Keratinocyte (primary cell): ENCODE results near the gene TANGO2. TPM values are rescaled to one million over a fixed set of nuclear protein-coding genes. Genes with fewer than 3 reads are reported as not detected.

Experiments
- DNase-seq: peaks from one replicate; pipeline ENCODE4 v3.0.0-alpha.2; 2011; ENCODE audit warnings: low read depth, missing footprints, low spot score
- FAIRE-seq: peaks from 2 replicates; lab custom pipeline; 2011; peaks lifted over from hg19 to GRCh38; lab: Jason Lieb, UNC
- H2AFZ ChIP-seq: 2 replicates; pipeline ENCODE4 v1.6.0; 2012; ENCODE audit warnings: low read length, control low read depth, inconsistent platforms; ENCODE audit not compliant: control insufficient read depth
- H3K27ac ChIP-seq: 2 replicates; pipeline ENCODE4 v1.5.1; 2011; ENCODE audit warnings: low read length; ENCODE audit not compliant: control insufficient read depth, insufficient read depth
- H3K27me3 ChIP-seq: 3 replicates; pipeline ENCODE4 v1.6.0; 2011; ENCODE audit warnings: low read length; ENCODE audit not compliant: control insufficient read depth, insufficient read depth; ENCODE audit errors: extremely low read depth
- H3K36me3 ChIP-seq, 2 experiments: 2 replicates in 1 of 2; 3 replicates in 1 of 2; pipeline ENCODE4 v1.5.1; 2011; ENCODE audit warnings: low read length in 2 of 2, mild to moderate bottlenecking in 1 of 2; ENCODE audit not compliant: control insufficient read depth in 2 of 2, insufficient read depth in 2 of 2; ENCODE audit errors: extremely low read depth in 1 of 2
- H3K4me1 ChIP-seq: 3 replicates; pipeline ENCODE4 v1.5.1; 2011; ENCODE audit warnings: low read length; ENCODE audit not compliant: control insufficient read depth, insufficient read depth; ENCODE audit errors: extremely low read depth
- H3K4me2 ChIP-seq: 3 replicates; pipeline ENCODE4 v1.6.0; 2011; ENCODE audit warnings: low read depth, low read length; ENCODE audit not compliant: control insufficient read depth, insufficient read depth; ENCODE audit errors: extremely low read depth
- H3K4me3 ChIP-seq, 3 experiments: fragments of 200-600 bp in 1 of 3; sonication (generic) in 1 of 3; 2 replicates in 2 of 3; 3 replicates in 1 of 3; pipeline ENCODE4 v1.5.1; 2011 to 2016; ENCODE audit warnings: low read length in 3 of 3, mild to moderate bottlenecking in 3 of 3, control low read depth in 2 of 3, inconsistent platforms in 1 of 3, low read depth in 1 of 3, mixed read lengths in 1 of 3, mixed run types in 1 of 3, moderate library complexity in 1 of 3; ENCODE audit not compliant: control insufficient read depth in 2 of 3, insufficient read depth in 2 of 3; ENCODE audit errors: extremely low read depth in 1 of 3
- H3K79me2 ChIP-seq: 2 replicates; pipeline ENCODE4 v1.6.0; 2012; ENCODE audit warnings: low read length; ENCODE audit not compliant: control insufficient read depth, insufficient read depth
- H3K9ac ChIP-seq: 3 replicates; pipeline ENCODE4 v1.6.0; 2011; ENCODE audit warnings: low read length; ENCODE audit not compliant: control insufficient read depth, insufficient read depth; ENCODE audit errors: extremely low read depth
- H3K9me1 ChIP-seq: 3 replicates; pipeline ENCODE4 v1.6.0; 2011; ENCODE audit warnings: low read length; ENCODE audit not compliant: control insufficient read depth, insufficient read depth; ENCODE audit errors: extremely low read depth
- H3K9me3 ChIP-seq: 2 replicates; pipeline ENCODE4 v1.5.1; 2012; ENCODE audit warnings: low read depth, low read length; ENCODE audit not compliant: control insufficient read depth
- H4K20me1 ChIP-seq: 3 replicates; pipeline ENCODE4 v1.6.0; 2011; ENCODE audit warnings: low read length; ENCODE audit not compliant: control insufficient read depth, insufficient read depth; ENCODE audit errors: extremely low read depth
- EZH2 ChIP-seq: IDR thresholded peaks from one replicate; pipeline ENCODE4 v1.6.1; 2012; ENCODE audit warnings: inconsistent platforms, mild to moderate bottlenecking, low read length, moderate library complexity
- dilution Hi-C: fragments of 300-500 bp; cut with MboI; formaldehyde crosslinking; loops from one replicate; pipeline ENCODE4 v1.7.0; 2020; ENCODE audit warnings: low sequenced_read_pairs; ENCODE audit not compliant: extremely low pct_ligation_motif_present
- polyA plus RNA-seq, 5 experiments: library from polyadenylated mRNA; depleted of rRNA in 3 of 5; stranded (reverse) in 3 of 5; stranded (forward) in 1 of 5; unstranded in 1 of 5; fragments of >200 nt; gene quantifications; 1 replicate in 1 of 5; 2 replicates in 3 of 5; 3 replicates in 1 of 5; pipeline versions ENCODE4 v1.2.1 to v1.2.3, GENCODE V29; 2011 to 2012; ENCODE audit warnings: missing spikeins in 2 of 5, low read depth in 1 of 5, low replicate concordance in 1 of 5
- TF ChIP-seq, protein P1 (sequence below), 3 experiments: IDR thresholded peaks in 1 of 3; conservative IDR thresholded peaks in 1 of 3; optimal IDR thresholded peaks in 1 of 3; 2 replicates in 2 of 3; 3 replicates in 1 of 3; pipeline versions ENCODE3 to v1.5.1; 2011; ENCODE audit warnings: low read length in 3 of 3, mild to moderate bottlenecking in 3 of 3, moderate library complexity in 2 of 3, control low read depth in 1 of 3, inconsistent platforms in 1 of 3; ENCODE audit not compliant: insufficient read depth in 2 of 3; ENCODE audit errors: extremely low read depth in 1 of 3

TANGO2 gene
- polyA plus RNA-seq, 1 donor (not counting 4 experiments of a cell fraction or from before 2014, with no cell fraction given): 20.1 TPM

- no peak overlapping the region for H2AFZ ChIP-seq
- no peak for TF ChIP-seq EZH2
- TF ChIP-seq, protein P1, sequence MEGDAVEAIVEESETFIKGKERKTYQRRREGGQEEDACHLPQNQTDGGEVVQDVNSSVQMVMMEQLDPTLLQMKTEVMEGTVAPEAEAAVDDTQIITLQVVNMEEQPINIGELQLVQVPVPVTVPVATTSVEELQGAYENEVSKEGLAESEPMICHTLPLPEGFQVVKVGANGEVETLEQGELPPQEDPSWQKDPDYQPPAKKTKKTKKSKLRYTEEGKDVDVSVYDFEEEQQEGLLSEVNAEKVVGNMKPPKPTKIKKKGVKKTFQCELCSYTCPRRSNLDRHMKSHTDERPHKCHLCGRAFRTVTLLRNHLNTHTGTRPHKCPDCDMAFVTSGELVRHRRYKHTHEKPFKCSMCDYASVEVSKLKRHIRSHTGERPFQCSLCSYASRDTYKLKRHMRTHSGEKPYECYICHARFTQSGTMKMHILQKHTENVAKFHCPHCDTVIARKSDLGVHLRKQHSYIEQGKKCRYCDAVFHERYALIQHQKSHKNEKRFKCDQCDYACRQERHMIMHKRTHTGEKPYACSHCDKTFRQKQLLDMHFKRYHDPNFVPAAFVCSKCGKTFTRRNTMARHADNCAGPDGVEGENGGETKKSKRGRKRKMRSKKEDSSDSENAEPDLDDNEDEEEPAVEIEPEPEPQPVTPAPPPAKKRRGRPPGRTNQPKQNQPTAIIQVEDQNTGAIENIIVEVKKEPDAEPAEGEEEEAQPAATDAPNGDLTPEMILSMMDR (optimal IDR thresholded peaks at IDR 0.05 in 1 of 3, IDR thresholded peaks at IDR 0.05 in 1 of 3, conservative IDR thresholded peaks at IDR 0.05 in 1 of 3; ENCODE audit: extremely low read depth in 1 of 3, insufficient read depth in 2 of 3, low read length in 3 of 3): no peak
- H3K9me3 ChIP-seq: no peaks in the 10 kb centered on the region
- peaks cover 5% of the 10 kb centered on the region for H3K9me1 ChIP-seq
- no peaks in the 10 kb centered on the region for H3K36me3 ChIP-seq
- H3K9ac ChIP-seq: no peak overlapping the region
- FAIRE-seq (no peak), DNase-seq (no peak)
- no peaks in the 10 kb centered on the region for H3K27me3 ChIP-seq
- dilution Hi-C loops: no loop called here
- H3K4me1 ChIP-seq: peaks cover 16% of the 10 kb centered on the region
- no peak overlapping the region for H3K27ac ChIP-seq
- no peak overlapping the region for H3K4me2 ChIP-seq
- no peaks in the 10 kb centered on the region for H4K20me1 ChIP-seq
- H3K4me3 ChIP-seq: no peak overlapping the region
- H3K79me2 ChIP-seq: no peaks in the 10 kb centered on the region
Measured at GRCh38 chr22:19989725-19990067, 31.2 kb upstream of the TANGO2 start.

DNA sequence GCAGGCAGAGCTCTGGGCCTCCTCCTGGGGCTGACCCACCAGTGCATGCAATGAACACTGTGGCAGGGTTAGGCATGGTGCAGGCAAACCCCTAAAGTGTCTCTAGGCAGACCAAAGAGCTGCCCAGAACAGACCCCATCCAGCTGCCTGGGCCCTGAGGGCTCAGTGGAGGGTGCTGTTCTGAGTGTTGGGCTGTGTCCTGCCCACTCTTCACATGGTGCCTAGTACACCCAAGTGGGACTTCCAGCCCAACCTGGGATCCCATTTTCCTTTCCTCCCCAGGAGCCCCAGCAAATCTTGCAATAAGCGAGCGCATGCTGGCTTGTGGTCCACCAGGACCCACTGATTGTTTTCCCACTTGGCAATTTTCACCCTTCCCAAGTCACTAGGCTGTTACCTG, 30.7 kb upstream of the TANGO2 start:
- peaks cover 13% of the 10 kb centered on the region for H3K4me1 ChIP-seq
- no peaks in the 10 kb centered on the region for H3K27me3 ChIP-seq
- no peaks in the 10 kb centered on the region for H3K79me2 ChIP-seq
- no peaks in the 10 kb centered on the region for H3K9me3 ChIP-seq
- H3K27ac ChIP-seq: no peak overlapping the region
- H4K20me1 ChIP-seq: no peaks in the 10 kb centered on the region
- no peak overlapping the region for H3K4me2 ChIP-seq
- FAIRE-seq (no peak), DNase-seq (no peak)
- H3K9me1 ChIP-seq: peaks cover 5% of the 10 kb centered on the region
- dilution Hi-C loops: no loop called here
- no peak overlapping the region for H3K9ac ChIP-seq
- no peak overlapping the region for H3K4me3 ChIP-seq
- H2AFZ ChIP-seq: no peak overlapping the region
- TF ChIP-seq EZH2: no peak
- TF ChIP-seq, protein P1 (optimal IDR thresholded peaks at IDR 0.05 in 1 of 3, IDR thresholded peaks at IDR 0.05 in 1 of 3, conservative IDR thresholded peaks at IDR 0.05 in 1 of 3; ENCODE audit: extremely low read depth in 1 of 3, insufficient read depth in 2 of 3, low read length in 3 of 3): no peak
- no peaks in the 10 kb centered on the region for H3K36me3 ChIP-seq
